Measurements from ENCODE around the gene GPRC5C.

GPRC5C gene

GRCh38 chr17:74449306-74449705 lies 17.4 kb downstream of the GPRC5C start:
- no peak for DNase-seq (ENCODE audit: extremely low read depth, low read depth)

GRCh38 chr17:74449773-74450172 lies 17.9 kb downstream of the GPRC5C start:
- no peak for TF ChIP-seq CTCF (IDR thresholded peaks at IDR 0.05; ENCODE audit: low read depth, low read length)
- no peak for DNase-seq (ENCODE audit: extremely low read depth, low read depth)

More at GRCh38 chr17:74449306-74449705, 17.4 kb downstream of the GPRC5C start:
- no peak for TF ChIP-seq CTCF (IDR thresholded peaks at IDR 0.05; ENCODE audit: low read depth, low read length)

- no peak for TF ChIP-seq CTCF (IDR thresholded peaks at IDR 0.05; ENCODE audit: low read depth, low read length)
- DNase-seq (ENCODE audit: extremely low read depth, low read depth) = no peak
Observed at GRCh38 chr17:74450231-74450630, 18.3 kb downstream of the GPRC5C start.

- no peak for TF ChIP-seq CTCF (IDR thresholded peaks at IDR 0.05; ENCODE audit: low read depth, low read length)
- DNase-seq (ENCODE audit: extremely low read depth, low read depth) = no peak
Observed at GRCh38 chr17:74450925-74451403, 19.1 kb downstream of the GPRC5C start.

- DNase-seq (ENCODE audit: extremely low read depth, low read depth) = no peak
Observed at GRCh38 chr17:74451557-74451956, 19.7 kb downstream of the GPRC5C start.

GRCh38 chr17:74452033-74452840 lies 20.3 kb downstream of the GPRC5C start:
- TF ChIP-seq CTCF (IDR thresholded peaks at IDR 0.05; ENCODE audit: low read depth, low read length) = no peak
- no peak for DNase-seq (ENCODE audit: extremely low read depth, low read depth)

More at GRCh38 chr17:74451557-74451956, 19.7 kb downstream of the GPRC5C start:
- no peak for TF ChIP-seq CTCF (IDR thresholded peaks at IDR 0.05; ENCODE audit: low read depth, low read length)

GRCh38 chr17:74452841-74453661 lies 21.2 kb downstream of the GPRC5C start:
- TF ChIP-seq CTCF (IDR thresholded peaks at IDR 0.05; ENCODE audit: low read depth, low read length) = no peak
- no peak for DNase-seq (ENCODE audit: extremely low read depth, low read depth)
